Stimulated activated CD8-positive, alpha-beta memory T cell treated with anti-CD3 and anti-CD28 coated beads, Interleukin-15, amount 100 ng/mL, for 1 hour (primary cell): ENCODE results near the gene METTL6.
"Not testable (repeated sequence)": the region's sequence is repeated elsewhere in the genome, so short reads cannot be mapped to it uniquely, and the experiment has no call there.

Experiments used
- DNase-seq: peaks from one replicate; pipeline ENCODE4 v3.0.0-alpha.2; 2020; ENCODE audit warnings: low read depth

METTL6 gene

DNA sequence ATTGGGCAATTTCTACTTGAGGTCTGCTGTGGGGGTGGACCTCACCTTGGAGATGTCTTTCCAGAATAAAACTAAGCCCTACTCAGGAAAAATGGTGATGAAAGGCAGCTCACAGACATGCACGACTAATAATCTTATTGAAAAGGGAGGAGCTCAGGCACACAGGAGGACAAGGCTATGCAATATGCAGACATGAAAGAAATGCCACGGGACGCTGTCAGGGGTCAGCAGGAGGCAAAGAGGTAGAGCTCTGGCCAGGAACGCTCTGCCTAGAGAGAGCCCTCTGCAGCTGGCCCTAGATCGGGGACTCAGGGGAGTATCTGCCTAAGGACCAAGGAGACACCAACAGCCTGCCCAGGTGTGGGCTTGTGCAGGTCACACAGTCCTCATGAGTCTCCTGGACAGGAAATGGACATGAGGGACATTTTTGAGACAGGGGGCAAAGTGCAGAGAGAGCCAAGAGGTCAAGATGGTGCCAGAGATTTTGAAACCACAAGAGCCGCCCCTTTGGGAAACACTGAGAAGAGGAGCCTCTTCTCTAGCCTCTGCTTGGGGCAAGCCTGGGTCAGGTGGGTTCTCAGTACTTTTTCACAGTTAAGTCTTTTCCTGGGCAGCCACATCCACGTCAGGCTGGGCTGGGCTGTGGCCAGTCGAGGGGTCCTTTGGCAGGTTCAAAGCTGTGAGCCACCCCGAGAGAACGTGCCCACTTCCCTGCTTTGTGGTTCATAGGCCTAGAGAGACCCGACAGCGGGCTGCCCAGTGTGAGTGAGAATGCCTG, 23.3 kb upstream of the METTL6 start:
- no peak for DNase-seq

DNA sequence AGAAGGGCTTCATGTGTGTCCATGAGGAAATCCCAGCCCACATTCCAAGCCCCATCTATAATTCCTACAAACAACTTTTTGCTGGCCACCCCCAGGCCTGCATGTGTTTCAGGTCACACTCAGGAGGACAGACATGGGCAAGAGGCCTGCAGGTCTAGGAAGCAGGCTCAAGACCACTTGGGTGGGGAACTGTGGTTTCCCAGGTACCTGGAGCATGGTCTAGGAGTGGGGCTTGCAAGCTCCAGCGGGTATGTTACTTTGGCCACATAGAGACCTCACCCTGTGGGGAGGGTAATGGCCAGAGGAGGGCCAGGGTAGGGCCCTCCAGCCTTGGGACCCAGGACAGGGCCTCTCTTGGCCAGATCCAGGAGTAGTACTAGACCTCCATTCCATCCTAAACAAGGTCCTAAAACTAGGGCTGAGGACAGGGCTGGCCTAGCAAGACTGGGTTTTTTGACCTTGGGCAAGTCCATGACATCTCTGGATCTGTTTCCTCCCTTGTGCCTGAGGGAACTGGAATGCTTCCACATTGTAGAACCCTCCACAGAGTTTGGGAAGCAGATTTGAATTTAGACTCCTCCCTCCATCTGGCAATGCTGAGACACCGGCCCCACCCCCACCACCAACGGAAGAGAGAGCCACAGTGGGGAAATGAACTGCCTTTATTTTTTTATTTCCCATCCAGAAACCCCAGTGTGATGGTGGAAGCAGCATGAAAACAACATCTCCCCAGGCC, 22.3 kb upstream of the METTL6 start:
- DNase-seq: no peak

DNA sequence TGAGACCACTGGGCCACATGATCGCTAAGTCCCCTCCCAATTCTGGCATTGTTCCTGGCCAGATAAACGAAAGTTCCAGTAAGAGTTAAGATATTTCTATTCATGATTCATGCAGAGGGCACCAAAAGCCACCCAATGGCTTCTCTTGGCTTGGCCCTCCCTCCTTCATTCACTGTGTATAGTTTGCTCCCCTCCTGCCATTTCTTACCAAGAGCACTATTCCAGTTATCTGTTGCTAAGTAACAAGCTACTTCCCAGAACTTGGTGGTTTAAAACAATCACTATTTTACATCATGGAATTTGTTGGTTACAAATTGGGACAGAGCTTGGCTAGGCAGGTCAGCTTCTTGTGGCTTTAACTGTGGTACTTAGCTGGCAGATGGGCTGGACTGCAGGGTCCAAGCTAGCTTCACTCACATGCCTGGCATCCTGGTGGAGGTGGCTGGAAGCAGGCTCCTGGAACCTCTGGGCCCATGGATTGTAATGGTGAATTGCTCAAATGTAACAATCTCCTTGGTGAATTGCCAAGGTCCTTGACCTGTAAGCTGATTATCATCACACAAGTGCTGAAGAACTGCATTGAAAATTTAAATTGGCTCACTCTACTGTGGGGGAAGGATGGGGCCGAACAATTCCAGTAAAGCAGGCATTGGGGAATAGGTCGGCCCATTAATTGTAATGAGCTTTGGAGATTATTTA, 16.6 kb upstream of the METTL6 start:
- no peak for DNase-seq

DNA sequence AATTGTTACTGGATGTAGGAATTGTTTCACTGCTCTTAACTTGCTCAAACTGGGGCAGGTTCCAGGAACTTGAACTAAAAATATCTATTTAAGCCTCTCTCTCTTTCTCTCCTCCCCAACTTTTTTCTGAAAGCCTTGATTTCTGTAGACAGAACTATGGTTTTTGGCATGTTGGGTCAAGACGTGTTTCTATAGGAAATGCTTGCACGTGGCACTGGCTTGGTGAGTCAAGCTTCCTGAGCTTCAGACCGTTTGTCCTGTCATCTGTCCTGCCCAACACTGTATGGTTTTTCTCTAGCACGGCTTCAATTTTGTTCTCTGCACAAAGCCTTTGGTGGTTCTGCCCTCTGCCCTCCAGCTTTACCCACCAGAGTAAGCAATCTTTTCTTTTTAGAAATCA, 13.5 kb upstream of the METTL6 start:
- no peak for DNase-seq

GRCh38 chr3:15439476-15439875, 12.1 kb upstream of the METTL6 start:
- no peak for DNase-seq

DNA sequence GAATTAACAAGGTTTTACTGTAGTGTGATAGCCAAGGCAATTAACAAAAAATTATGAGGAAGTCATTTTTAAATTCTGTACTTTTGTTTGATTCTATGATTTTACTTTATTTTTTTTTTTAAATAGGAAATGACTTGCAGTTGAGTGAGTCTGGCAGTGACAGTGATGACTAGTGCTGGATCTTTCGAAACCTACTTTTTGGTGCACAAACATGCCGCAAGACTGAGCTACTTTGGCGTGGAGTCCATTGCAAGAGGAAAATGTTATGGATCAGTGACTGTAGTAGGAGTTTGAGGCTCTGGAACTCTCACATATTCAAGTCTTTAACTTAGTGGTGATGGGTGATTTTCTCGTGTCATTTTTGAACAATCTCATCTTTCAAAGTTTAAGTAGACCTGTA, 11.6 kb upstream of the METTL6 start:
- no peak for DNase-seq

DNA sequence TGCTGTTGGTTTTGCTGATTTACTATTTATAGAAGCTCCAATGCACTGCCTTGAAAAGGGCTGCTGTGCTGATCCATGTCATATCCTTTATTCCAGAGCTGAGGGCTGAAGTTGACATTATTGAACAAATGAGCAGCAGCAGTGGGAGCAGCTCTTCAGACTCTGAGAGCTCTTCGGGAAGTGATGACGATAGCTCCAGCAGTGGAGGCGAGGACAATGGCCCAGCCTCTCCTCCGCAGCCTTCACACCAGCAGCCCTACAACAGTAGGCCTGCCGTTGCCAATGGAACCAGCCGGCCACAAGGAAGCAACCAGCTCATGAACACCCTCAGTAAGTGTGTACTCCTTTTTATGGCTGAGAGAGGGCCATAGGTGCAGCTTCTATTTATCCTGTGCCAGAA, 8.9 kb upstream of the METTL6 start:
- DNase-seq: no peak

DNA sequence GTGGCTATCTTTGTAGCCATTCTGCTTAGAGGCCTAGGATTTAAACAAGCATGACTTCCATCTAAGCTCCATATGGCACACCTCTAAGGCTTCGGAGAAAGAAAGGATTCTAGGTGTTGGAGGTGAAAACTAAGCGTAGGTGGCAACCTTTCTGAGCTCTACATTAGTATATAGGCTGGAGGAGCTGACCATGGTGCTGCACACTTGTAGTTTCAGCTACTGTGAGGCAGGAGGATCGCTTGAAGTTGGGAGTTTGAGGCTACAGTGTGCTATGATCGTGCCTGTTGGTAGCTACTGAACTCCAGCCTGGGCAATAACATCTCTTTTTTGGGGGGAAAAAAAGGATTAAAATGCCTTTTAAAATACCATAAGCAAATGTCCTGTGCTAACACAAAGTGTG, 7.4 kb upstream of the METTL6 start:
- DNase-seq: no peak

DNA sequence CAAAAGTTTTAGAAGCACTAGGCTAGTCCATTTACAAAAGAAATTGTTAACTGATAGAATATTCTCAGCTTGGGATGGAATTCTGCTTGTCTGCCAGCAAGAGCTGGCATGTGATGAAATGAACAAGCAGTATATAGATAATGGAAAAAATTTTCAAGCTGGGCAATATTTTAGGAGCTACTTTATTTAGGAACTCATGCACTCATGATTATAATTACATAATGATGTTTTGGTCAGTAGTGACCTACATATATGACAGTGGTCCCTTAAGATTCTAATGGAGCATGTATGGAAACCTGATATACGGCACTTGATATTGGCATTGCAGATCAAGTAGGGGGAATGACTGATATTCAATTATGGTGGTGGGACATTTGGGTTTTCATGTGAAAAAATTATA, 6.2 kb upstream of the METTL6 start:
- DNase-seq: no peak

DNA sequence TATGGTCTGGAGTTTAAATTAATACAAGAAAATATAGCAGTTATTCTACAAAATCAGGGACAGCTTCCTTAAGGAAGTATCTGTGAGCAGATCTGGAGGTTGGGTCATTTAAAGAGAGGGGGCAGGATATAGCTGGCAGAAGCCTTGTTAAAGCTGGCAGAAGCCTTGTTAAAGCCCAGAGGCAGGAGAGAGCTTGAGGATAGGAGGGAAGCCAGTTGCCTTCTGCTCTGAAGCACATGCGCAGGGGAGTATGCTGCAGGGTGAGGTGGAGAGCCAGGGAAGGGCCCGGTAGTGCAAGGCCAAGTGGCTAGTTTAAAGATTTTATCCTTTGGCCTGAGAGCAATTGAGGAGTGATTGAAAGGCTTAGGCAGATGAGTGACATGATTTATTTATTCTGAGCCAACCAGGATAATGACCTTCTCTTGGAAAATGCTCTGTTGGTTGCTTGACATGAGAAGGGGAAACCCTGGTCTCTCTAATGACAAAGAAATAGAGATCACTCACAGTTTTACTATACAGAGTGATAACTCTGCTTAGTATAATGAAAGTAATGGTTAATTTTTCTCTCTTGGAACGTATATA, 4.0 kb upstream of the METTL6 start:
- DNase-seq: no peak

GRCh38 chr3:15430624-15431023, 3.3 kb upstream of the METTL6 start:
- no peak for DNase-seq

DNA sequence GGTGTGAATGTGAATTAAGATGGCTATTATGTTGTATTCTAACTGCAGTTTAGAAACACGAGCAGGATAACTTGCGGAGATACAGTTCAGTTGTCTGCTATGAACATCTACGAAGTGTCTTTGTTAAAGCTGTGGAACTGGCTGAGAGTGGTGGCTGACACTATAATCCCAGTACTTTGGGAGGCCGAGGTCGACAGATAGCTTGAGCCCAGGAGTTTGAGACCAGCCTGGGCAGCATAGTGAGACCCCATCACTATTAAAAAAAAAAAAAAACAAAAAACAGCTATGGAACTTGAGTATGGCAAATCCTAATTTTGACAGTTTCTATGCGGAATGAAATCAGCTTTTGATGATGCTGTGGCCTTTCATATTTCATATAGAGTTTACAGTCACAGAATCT, 1.7 kb upstream of the METTL6 start:
- no peak for DNase-seq

DNA sequence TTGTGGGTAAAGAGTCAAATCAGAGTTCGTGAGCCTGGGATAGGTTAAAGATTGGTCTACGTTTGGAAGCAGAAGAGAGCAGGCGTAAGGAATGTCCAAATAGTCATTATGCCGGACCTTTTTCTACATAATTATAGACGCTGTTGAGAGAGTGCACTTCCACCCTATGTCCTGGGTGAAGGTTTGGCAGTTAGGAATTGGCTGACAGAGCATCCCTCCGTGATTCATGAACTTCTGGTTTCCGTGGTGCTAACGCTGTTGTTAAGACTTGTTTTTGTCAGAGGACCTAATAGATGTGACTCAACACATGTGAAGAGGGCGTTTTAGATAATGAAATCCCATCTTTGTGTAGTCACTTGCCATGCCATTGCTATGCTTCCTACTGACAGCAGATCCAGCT, 1.2 kb upstream of the METTL6 start:
- no peak for DNase-seq

DNA sequence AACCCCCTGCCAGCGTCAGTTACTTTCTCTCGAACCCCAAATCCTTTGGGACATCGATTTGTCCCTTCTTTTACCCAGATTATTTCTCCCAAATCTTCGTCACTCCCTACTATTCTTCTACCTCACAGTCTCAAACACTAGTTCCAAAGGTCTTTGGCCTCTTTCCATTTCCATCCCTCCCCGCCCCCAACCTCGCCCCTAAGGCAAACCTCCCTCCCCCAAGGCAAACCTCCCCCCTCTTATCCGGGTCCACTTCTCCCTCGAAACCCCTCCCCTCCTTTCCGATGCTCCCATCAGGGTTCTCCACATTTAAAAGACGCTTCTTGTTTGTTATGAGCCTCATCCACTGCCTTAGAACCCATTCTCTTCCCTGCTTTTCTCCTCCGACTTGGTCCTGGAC, 637 bp upstream of the METTL6 start:
- no peak for DNase-seq

DNA sequence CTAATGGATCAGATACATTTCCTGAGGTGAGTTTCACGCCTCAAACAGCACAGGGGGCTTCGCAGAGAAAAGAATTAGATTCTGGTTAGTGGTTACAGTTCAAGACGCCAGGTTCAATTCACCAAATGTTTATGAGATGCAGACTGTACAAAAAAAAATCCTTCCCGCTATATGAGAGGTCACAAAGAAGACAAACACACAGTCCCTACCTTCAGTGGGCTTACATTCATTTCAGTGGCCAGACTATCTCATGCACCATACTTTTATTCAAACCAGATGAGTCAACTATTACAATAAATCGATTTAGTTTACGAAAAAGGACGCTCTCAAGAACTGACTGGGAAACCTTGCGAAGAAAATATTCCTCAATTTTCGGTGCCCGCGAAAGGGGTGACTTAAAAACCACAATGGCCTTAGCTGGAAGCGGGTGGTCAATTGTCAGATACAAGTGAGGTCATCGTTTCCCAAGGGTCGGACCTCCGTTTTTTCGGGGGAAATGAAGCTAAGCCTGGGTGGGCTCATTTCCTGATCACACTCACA, 695 bp downstream of the METTL6 start:
- DNase-seq: no peak

- DNase-seq: no peak
These were observed 6.5 kb downstream of the METTL6 start for GRCh38 chr3:15420871-15421270.

- not testable (repeated sequence) for DNase-seq
These were observed 16.4 kb downstream of the METTL6 start for GRCh38 chr3:15410966-15411365.

- no peak for DNase-seq
These were observed 17.6 kb downstream of the METTL6 start for GRCh38 chr3:15409774-15410173.

- no peak for DNase-seq
These were observed 18.1 kb downstream of the METTL6 start for GRCh38 chr3:15409239-15409638.

GRCh38 chr3:15405448-15406050, 21.8 kb downstream of the METTL6 start:
- DNase-seq: no peak

GRCh38 chr3:15404767-15405166, 22.6 kb downstream of the METTL6 start:
- no peak for DNase-seq

GRCh38 chr3:15403965-15404364, 23.4 kb downstream of the METTL6 start:
- DNase-seq: no peak
